ENCODE results near the gene HIF3A.

DNA sequence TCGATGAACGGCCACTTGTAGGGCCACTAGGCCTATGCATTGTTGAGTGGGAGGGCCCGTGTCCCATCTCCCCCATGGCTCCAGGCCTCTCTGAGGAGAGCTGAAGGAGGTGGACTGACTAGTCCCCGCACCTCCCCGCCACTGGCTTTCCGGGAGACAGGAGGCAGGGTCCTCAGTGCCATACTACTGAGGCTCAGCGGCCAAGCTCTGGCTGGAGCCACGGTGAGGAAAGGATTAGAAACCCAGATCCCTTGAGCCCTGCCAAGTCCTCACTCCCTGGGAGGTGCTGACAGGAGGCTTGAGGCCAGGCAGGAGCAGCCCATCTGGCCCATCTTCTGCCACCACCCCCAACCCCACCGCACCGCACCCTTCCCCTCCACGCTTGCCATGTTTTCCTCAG is 87.6 kb downstream of the HIF3A start:
- TF ChIP-seq EZH2 (IDR thresholded peaks at IDR 0.05) (no peak), EZH2phosphoT487 (IDR thresholded peaks at IDR 0.05) (no peak)
- TF ChIP-seq, protein P1, sequence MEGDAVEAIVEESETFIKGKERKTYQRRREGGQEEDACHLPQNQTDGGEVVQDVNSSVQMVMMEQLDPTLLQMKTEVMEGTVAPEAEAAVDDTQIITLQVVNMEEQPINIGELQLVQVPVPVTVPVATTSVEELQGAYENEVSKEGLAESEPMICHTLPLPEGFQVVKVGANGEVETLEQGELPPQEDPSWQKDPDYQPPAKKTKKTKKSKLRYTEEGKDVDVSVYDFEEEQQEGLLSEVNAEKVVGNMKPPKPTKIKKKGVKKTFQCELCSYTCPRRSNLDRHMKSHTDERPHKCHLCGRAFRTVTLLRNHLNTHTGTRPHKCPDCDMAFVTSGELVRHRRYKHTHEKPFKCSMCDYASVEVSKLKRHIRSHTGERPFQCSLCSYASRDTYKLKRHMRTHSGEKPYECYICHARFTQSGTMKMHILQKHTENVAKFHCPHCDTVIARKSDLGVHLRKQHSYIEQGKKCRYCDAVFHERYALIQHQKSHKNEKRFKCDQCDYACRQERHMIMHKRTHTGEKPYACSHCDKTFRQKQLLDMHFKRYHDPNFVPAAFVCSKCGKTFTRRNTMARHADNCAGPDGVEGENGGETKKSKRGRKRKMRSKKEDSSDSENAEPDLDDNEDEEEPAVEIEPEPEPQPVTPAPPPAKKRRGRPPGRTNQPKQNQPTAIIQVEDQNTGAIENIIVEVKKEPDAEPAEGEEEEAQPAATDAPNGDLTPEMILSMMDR (IDR thresholded peaks at IDR 0.05), result no peak

Measured in neural progenitor cell (in vitro differentiated cells).